Measurements from ENCODE around the gene GSS. TPM values are rescaled to one million over a fixed set of nuclear protein-coding genes. Genes with fewer than 3 reads are reported as not detected.

GSS gene
- total RNA-seq, 4 donors from 2014 or later = 125 to 364 (median 129) TPM

DNA sequence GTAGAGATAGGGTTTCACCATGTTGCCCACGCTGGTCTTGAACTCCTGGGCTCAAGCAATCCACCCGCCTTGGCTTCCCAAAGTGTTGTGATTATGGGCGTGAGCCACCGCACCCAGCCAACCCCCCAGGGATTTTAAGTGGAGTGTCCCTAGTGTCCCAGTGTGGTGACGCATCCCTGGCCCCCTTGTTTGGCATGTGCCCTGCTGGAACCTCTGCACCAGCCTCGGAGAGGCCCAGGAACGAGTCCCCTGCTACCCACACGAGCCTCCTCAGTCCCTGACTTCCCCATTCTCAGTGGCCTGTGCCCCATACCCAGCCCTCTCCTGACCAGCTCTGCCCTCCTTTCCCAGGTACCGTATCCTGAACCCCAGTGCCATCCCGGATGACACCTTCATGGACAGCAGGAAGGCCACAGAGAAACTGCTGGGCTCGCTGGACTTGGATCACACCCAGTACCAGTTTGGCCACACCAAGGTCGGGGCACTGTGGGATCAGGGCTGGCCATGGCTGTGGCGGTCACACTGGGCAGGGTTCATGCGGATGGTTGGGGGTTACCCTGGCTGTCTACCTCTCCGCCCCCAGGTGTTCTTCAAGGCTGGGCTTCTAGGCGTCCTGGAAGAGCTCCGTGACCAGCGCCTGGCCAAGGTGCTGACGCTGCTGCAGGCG is 37.3 kb upstream of the GSS start:
- Histone ChIP-seq H3K9me3 (no peaks in the 10 kb centered on the region), H3K36me3 (peaks cover 0 to 3% (median 0%) of the 10 kb centered on the region in 4 donors), H3K27ac (no peak overlapping the region), H3K4me3 (no peak overlapping the region), H3K27me3 (no peaks in the 10 kb centered on the region), H3K4me1 (peaks cover 0 to 10% (median 9%) of the 10 kb centered on the region in 4 donors)
- no peak for DNase-seq
- WGBS, 2 donors (ENCODE audit: low coverage in 1 of 2) = 98 to 100% methylated on average over 1 to 20 of the region's 20 CpGs
- TF ChIP-seq POLR2AphosphoS5 (IDR thresholded peaks at IDR 0.05) (no peak), EP300 (IDR thresholded peaks at IDR 0.05; ENCODE audit: low read depth) (no peak), CTCF (IDR thresholded peaks at IDR 0.05) (no peak), POLR2A (IDR thresholded peaks at IDR 0.05) (no peak)
- intact Hi-C loops (cut with DNase I; ENCODE audit: low total_unique reads) = no loop called here
- in situ Hi-C loops (cut with MboI; ENCODE audit: low pct_ligation_motif_present in 1 of 4, low pct_unique_long_range_greater_than_20kb in 1 of 4, low sequenced_read_pairs in 3 of 4) = no loop called here

DNA sequence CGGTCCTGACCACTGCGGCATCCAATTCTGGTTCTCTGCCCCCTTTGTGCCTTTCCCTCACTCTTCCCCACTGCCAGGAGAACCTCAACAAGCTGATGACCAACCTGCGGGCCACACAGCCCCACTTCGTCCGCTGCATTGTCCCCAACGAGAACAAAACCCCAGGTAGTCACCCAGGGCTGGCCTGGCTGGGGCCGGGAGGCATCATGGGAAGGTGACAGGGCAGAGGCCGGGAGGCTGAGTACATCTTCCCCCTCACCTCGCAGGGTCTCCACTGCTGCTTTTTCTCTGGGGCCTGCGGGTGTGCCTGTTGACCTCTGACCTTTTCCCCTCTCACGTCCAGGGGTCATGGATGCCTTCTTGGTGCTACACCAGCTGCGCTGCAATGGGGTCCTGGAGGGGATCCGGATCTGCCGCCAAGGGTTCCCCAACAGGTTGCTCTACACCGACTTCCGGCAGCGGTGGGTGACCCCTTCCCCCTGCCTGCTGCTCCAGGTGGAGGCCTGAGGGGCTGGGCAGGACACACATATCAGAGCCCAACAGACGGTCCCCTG is 35.1 kb upstream of the GSS start:
- DNase-seq = no peak
- Histone ChIP-seq H3K27ac (no peak overlapping the region), H3K4me1 (no peaks in the 10 kb centered on the region), H3K4me3 (no peak overlapping the region), H3K27me3 (no peaks in the 10 kb centered on the region), H3K36me3 (peaks cover 0 to 3% (median 0%) of the 10 kb centered on the region in 4 donors), H3K9me3 (no peaks in the 10 kb centered on the region)
- intact Hi-C loops (cut with DNase I; ENCODE audit: low total_unique reads) (no loop called here), in situ Hi-C loops (cut with MboI; ENCODE audit: low pct_ligation_motif_present in 1 of 4, low pct_unique_long_range_greater_than_20kb in 1 of 4, low sequenced_read_pairs in 3 of 4) (no loop called here)
- TF ChIP-seq POLR2A (IDR thresholded peaks at IDR 0.05) = no peak
- TF ChIP-seq EP300 (IDR thresholded peaks at IDR 0.05; ENCODE audit: low read depth) = no peak
- TF ChIP-seq POLR2AphosphoS5 (IDR thresholded peaks at IDR 0.05) = no peak
- TF ChIP-seq CTCF (IDR thresholded peaks at IDR 0.05) = no peak
- 90% methylated on average over 18 of the region's 18 CpGs; no CpG with 5 or more reads in 1 of the 2 donors for WGBS, 2 donors (ENCODE audit: low coverage in 1 of 2)

GRCh38 chr20:34990231-34990630 is 34.6 kb upstream of the GSS start:
- H3K4me3 ChIP-seq = no peak overlapping the region
- no peaks in the 10 kb centered on the region for H3K4me1 ChIP-seq
- intact Hi-C loops (cut with DNase I; ENCODE audit: low total_unique reads) = no loop called here
- H3K27ac ChIP-seq = no peak overlapping the region
- WGBS, 2 donors (ENCODE audit: low coverage in 1 of 2) = 86% methylated on average over 11 of the region's 11 CpGs; no CpG with 5 or more reads in 1 of the 2 donors
- H3K36me3 ChIP-seq = peaks cover 0 to 3% (median 0%) of the 10 kb centered on the region in 4 donors
- TF ChIP-seq CTCF (IDR thresholded peaks at IDR 0.05) = no peak
- TF ChIP-seq EP300 (IDR thresholded peaks at IDR 0.05; ENCODE audit: low read depth) = no peak
- no peak for TF ChIP-seq POLR2AphosphoS5 (IDR thresholded peaks at IDR 0.05)
- TF ChIP-seq POLR2A (IDR thresholded peaks at IDR 0.05) = no peak
- no peak for DNase-seq
- in situ Hi-C loops (cut with MboI; ENCODE audit: low pct_ligation_motif_present in 1 of 4, low pct_unique_long_range_greater_than_20kb in 1 of 4, low sequenced_read_pairs in 3 of 4) = no loop called here
- H3K27me3 ChIP-seq = no peaks in the 10 kb centered on the region
- no peaks in the 10 kb centered on the region for H3K9me3 ChIP-seq

DNA sequence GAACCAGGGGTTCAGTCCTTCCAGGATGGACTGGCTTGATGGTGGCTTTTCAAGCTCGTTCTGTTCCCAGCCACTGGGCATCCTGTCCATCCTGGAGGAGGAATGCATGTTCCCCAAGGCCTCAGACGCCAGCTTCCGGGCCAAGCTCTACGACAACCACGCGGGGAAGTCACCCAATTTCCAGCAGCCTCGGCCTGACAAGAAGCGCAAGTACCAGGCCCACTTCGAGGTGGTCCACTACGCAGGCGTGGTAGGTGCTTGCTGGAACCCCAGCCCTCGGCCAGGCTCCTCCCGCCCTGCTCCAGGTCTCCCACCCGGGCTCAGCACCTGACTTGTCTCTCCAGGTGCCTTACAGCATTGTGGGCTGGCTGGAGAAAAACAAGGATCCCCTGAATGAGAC is 34.1 kb upstream of the GSS start:
- intact Hi-C loops (cut with DNase I; ENCODE audit: low total_unique reads) (no loop called here), in situ Hi-C loops (cut with MboI; ENCODE audit: low pct_ligation_motif_present in 1 of 4, low pct_unique_long_range_greater_than_20kb in 1 of 4, low sequenced_read_pairs in 3 of 4) (no loop called here)
- Histone ChIP-seq H3K4me1 (peaks cover 0 to 1% (median under 1%) of the 10 kb centered on the region in 4 donors), H3K9me3 (no peaks in the 10 kb centered on the region), H3K27me3 (peaks cover 2% of the 10 kb centered on the region), H3K36me3 (no peaks in the 10 kb centered on the region), H3K27ac (no peak overlapping the region), H3K4me3 (no peak overlapping the region)
- WGBS, 2 donors (ENCODE audit: low coverage in 1 of 2) = 91% methylated on average over 14 of the region's 14 CpGs; no CpG with 5 or more reads in 1 of the 2 donors
- TF ChIP-seq POLR2A (IDR thresholded peaks at IDR 0.05) (no peak), CTCF (IDR thresholded peaks at IDR 0.05) (no peak), EP300 (IDR thresholded peaks at IDR 0.05; ENCODE audit: low read depth) (no peak), POLR2AphosphoS5 (IDR thresholded peaks at IDR 0.05) (no peak)
- DNase-seq = no peak

All from transverse colon (tissue), 4 donors.